K562 (cell line): ENCODE data around the gene ZNF138. TPM values are rescaled to one million over a fixed set of nuclear protein-coding genes. Genes with fewer than 3 reads are reported as not detected.

Experiments
- BHLHE40 ChIP-seq: IDR thresholded peaks from 2 replicates; pipeline ENCODE4 v1.6.1; 2011; ENCODE audit warnings: low read length, improper control_type of control experiment
- CBFA2T3 ChIP-seq: fragments of 450-650 bp; IDR thresholded peaks from 2 replicates; pipeline ENCODE4 v1.6.1; 2017
- E2F6 ChIP-seq, 2 experiments: IDR thresholded peaks; 2 replicates each; pipeline ENCODE4 v1.6.1; 2011; ENCODE audit warnings: borderline replicate concordance in 1 of 2, control low read depth in 1 of 2, low read depth in 1 of 2, low read length in 1 of 2, mild to moderate bottlenecking in 1 of 2, mixed read lengths in 1 of 2, moderate library complexity in 1 of 2; ENCODE audit not compliant: insufficient read depth in 1 of 2, insufficient read length in 1 of 2, poor library complexity in 1 of 2, severe bottlenecking in 1 of 2; ENCODE audit errors: extremely low read depth in 1 of 2
- EGR1 ChIP-seq: fragments of 450-650 bp; conservative IDR thresholded peaks from 2 replicates; pipeline ENCODE4 v1.6.1; 2017; ENCODE audit warnings: mild to moderate bottlenecking
- ELF1 ChIP-seq: fragments of 200-800 bp; sonication (Bioruptor generic); IDR thresholded peaks from 2 replicates; pipeline ENCODE4 v1.6.1; 2016; ENCODE audit warnings: missing genetic modification characterization, missing compliant biosample characterization
- KLF10 ChIP-seq: fragments of 250-450 bp; sonication (Bioruptor Pico); IDR thresholded peaks from 2 replicates; pipeline ENCODE4 v1.6.1; 2021; ENCODE audit warnings: matching md5 sums
- NBN ChIP-seq: fragments of 450-650 bp; IDR thresholded peaks from 2 replicates; pipeline ENCODE4 v1.6.1; 2016; ENCODE audit warnings: low read depth, mild to moderate bottlenecking
- PRDM10 ChIP-seq: fragments of 450-650 bp; IDR thresholded peaks from 2 replicates; pipeline ENCODE4 v1.6.1; 2018; ENCODE audit not compliant: partially characterized antibody
- RBM25 ChIP-seq: fragments of 200-400 bp; formaldehyde crosslinking; IDR thresholded peaks from 2 replicates; pipeline ENCODE4 v1.6.1; 2018; ENCODE audit warnings: low read length, low read depth, moderate library complexity; ENCODE audit not compliant: severe bottlenecking
- SAFB2 ChIP-seq: fragments of 200-400 bp; formaldehyde crosslinking; IDR thresholded peaks from 2 replicates; pipeline ENCODE4 v1.6.1; 2018; ENCODE audit warnings: borderline replicate concordance, low read length, low read depth, moderate library complexity; ENCODE audit not compliant: severe bottlenecking
- SMARCA5 ChIP-seq: fragments of 450-650 bp; IDR thresholded peaks from 2 replicates; pipeline ENCODE4 v1.6.1; 2016
- SOX6 ChIP-seq: fragments of 450-650 bp; IDR thresholded peaks from 2 replicates; pipeline ENCODE4 v1.6.1; 2014; ENCODE audit warnings: mild to moderate bottlenecking
- SREBF2 ChIP-seq: sonication (generic); formaldehyde crosslinking; IDR thresholded peaks from 2 replicates; pipeline ENCODE4 v1.4.0; 2020; ENCODE audit warnings: mild to moderate bottlenecking, missing genetic modification reagents
- TFE3 ChIP-seq: fragments of 450-650 bp; formaldehyde crosslinking; IDR thresholded peaks from 2 replicates; pipeline ENCODE4 v1.4.0; 2020; ENCODE audit warnings: mild to moderate bottlenecking, mixed read lengths
- ZFP91 ChIP-seq: sonication (generic); formaldehyde crosslinking; IDR thresholded peaks from 2 replicates; pipeline ENCODE4 v1.8.0; 2022; ENCODE audit warnings: mild to moderate bottlenecking, missing genetic modification reagents
- ZNF41 ChIP-seq: fragments of 250-450 bp; sonication (Bioruptor Pico); conservative IDR thresholded peaks from 2 replicates; pipeline ENCODE4 v1.4.0; 2020; ENCODE audit warnings: mild to moderate bottlenecking
- ZNF57 ChIP-seq: fragments of 450-650 bp; formaldehyde crosslinking; IDR thresholded peaks from 2 replicates; pipeline ENCODE4 v1.4.0; 2020; ENCODE audit warnings: mild to moderate bottlenecking, moderate library complexity
- polyA plus RNA-seq, 8 experiments: library from polyadenylated mRNA; depleted of rRNA in 4 of 8; stranded (reverse) in 5 of 8; unstranded in 3 of 8; fragments of >200 nt; fragmentation: Nextera tagmentation in 2 of 8; fragmentation: Illumina TruSeq in 1 of 8; extraction: Ambion mirVana in 2 of 8; extraction: Trizol in 1 of 8; gene quantifications; 2 replicates each; pipeline versions ENCODE4 v1.2.1 to v1.2.3, GENCODE V29; 2011 to 2014; ENCODE audit warnings: inconsistent platforms in 1 of 8, missing spikeins in 1 of 8
- total RNA-seq, 7 experiments: library from RNA; depleted of rRNA in 6 of 7; stranded (reverse); fragments of >200 nt in 6 of 7; fragmentation: Illumina TruSeq in 2 of 7; extraction: Trizol in 2 of 7; gene quantifications; 2 replicates each; pipeline versions ENCODE4 v1.2.1 to v1.2.3, GENCODE V29; 2011 to 2021; ENCODE audit warnings: low replicate concordance in 1 of 7

Gene ZNF138
- total and polyA plus RNA-seq, 9 of the 15 experiments (the other 6 are each of a cell fraction or from before 2014, with no cell fraction given) = 14.6 to 34.9 (median 22.6) TPM

GRCh38 chr7:64849250-64849923 lies 55.2 kb downstream of the ZNF138 start (continued):
- TF ChIP-seq E2F6 (IDR thresholded peaks at IDR 0.05; ENCODE audit: borderline replicate concordance in 1 of 2, extremely low read depth in 1 of 2, insufficient read depth in 1 of 2, insufficient read length in 1 of 2, low read depth in 1 of 2, low read length in 1 of 2, poor library complexity in 1 of 2, severe bottlenecking in 1 of 2) (peak in 1 of 2 experiments; percentile 36), ELF1 (tag) (no peak), SMARCA5 (no peak), TFE3 (CRISPR knock-in tag) (no peak), EGR1 (peak; percentile 37; the same call in 1 of the 2 replicates), RBM25 (no peak), SREBF2 (CRISPR knock-in tag) (no peak), KLF10 (CRISPR knock-in tag) (no peak), NBN (no peak), PRDM10 (peak; percentile 15), BHLHE40 (no peak), ZNF41 (CRISPR knock-in tag) (no peak), ZFP91 (CRISPR knock-in tag) (no peak), CBFA2T3 (peak; percentile 48; the same call in 1 of the 2 replicates), ZNF57 (CRISPR knock-in tag) (no peak), SAFB2 (no peak), SOX6 (no peak)
